HG03469 (cell line): ENCODE data around the gene THAP11.
"Not testable (repeated sequence)": the region's sequence is repeated elsewhere in the genome, so short reads cannot be mapped to it uniquely, and the experiment has no call there.

Experiments
- ATAC-seq: cut with Tn5 transposase; IDR thresholded peaks from one replicate; pipeline ENCODE4 v1.9.1; 2021; ENCODE audit warnings: mild to moderate bottlenecking, moderate library complexity, moderate number of reproducible peaks; ENCODE audit not compliant: unreplicated experiment

THAP11 gene

GRCh38 chr16:67834242-67834614 lies 7.9 kb upstream of the THAP11 start:
- ATAC-seq, result no peak

DNA sequence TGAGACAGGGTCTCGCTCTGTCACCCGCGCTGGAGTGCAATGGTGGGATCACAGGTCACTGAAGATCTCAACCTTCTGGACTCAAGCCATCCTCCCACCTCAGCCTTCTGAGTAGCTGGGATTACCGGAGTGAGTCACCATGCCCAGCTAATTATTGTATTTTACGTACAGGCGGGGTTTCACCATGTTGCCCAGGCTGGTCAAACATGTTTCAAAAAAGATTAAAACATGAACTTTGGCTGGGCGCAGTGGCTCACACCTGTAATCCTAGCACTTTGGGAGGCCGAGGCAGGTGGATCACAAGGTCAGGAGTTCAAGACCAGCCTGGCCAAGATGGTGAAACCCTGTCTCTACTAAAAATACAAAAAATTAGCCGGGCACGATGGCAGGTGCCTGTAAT lies 4.9 kb upstream of the THAP11 start:
- not testable (repeated sequence) for ATAC-seq

DNA sequence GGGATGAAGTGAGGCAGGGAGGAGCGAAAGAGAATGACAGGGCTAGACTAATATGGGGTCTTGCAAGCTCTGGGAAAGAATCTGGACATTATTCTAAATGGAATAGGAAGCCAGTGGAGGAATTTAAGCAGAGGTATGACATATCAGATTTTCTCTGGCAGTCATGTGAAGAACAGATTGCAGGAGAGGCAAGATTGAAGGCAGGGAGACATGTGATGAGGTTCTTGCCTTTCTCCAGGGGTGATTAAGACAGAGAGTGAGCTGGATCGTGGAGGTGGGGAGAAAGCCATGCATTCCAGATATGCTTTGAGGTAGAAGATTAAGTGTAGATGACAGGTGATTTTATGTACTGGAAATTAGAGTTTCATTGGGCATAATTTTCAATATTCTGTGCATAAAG lies 4.3 kb upstream of the THAP11 start:
- ATAC-seq, result no peak

- no peak for ATAC-seq
Observed at GRCh38 chr16:67841198-67841815, 813 bp upstream of the THAP11 start.

- ATAC-seq, result no peak
Observed at GRCh38 chr16:67842509-67843342, 606 bp downstream of the THAP11 start.

DNA sequence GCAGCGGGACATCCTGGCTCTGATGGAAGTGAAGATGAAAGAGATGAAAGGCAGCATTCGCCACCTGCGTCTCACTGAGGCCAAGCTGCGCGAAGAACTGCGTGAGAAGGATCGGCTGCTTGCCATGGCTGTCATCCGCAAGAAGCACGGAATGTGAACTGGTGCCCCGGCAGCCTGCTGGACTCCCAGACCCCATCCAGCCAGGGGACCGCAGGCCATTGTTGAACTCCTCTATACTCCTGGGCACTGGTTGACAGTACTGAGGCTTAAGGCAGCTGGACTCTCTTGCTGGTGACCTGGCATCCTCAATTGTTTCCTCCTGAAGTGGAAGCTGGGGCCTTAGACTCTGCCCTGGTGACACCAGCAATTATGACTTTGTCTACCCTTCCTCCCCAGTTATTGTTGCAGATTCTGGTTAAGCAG lies 1.2 kb downstream of the THAP11 start:
- ATAC-seq, result no peak

GRCh38 chr16:67844497-67844896 lies 2.4 kb downstream of the THAP11 start:
- no peak for ATAC-seq

- no peak for ATAC-seq
Observed at GRCh38 chr16:67845291-67846062, 3.4 kb downstream of the THAP11 start.

- no peak for ATAC-seq
Observed at GRCh38 chr16:67846063-67846319, 3.9 kb downstream of the THAP11 start.

GRCh38 chr16:67846320-67847063 lies 4.4 kb downstream of the THAP11 start, which contains the start of gene NUTF2:
Gene NUTF2 (plus strand): TSS chr16:67846933. CDS start chr16:67865131, 18,198 bp downstream.
- ATAC-seq, result peak; percentile 33

GRCh38 chr16:67847064-67847861 lies 5.1 kb downstream of the THAP11 start, which contains the start of gene CENPT:
Gene CENPT (minus strand): TSS chr16:67847693. CDS start chr16:67833859, 13,834 bp downstream.
- peak; percentile 22 for ATAC-seq

DNA sequence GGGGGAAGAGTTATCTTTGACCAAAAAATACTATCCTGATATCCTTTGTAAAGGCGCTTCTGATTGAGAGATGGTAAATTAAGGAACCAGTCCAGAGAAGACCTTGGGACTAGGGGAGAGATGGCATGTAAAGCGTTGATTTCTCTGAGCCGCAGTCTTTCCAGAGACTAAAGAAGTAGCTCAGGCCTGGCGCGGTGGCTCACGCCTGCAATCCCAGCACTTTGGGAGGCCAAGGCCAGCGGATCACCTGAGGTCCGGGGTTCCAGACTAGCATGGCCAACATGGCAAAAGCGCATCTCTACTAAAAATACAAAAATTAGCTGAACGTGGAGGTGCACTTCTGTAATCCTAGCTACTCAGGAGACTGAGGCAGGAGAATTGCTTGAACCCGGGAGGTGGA lies 6.0 kb downstream of the THAP11 start:
- no peak for ATAC-seq

- ATAC-seq, result no peak
Observed at GRCh38 chr16:67853670-67854069, 11.6 kb downstream of the THAP11 start.

GRCh38 chr16:67855789-67856188 lies 13.7 kb downstream of the THAP11 start:
- ATAC-seq, result no peak

GRCh38 chr16:67856927-67857546 lies 14.9 kb downstream of the THAP11 start:
- ATAC-seq, result no peak

DNA sequence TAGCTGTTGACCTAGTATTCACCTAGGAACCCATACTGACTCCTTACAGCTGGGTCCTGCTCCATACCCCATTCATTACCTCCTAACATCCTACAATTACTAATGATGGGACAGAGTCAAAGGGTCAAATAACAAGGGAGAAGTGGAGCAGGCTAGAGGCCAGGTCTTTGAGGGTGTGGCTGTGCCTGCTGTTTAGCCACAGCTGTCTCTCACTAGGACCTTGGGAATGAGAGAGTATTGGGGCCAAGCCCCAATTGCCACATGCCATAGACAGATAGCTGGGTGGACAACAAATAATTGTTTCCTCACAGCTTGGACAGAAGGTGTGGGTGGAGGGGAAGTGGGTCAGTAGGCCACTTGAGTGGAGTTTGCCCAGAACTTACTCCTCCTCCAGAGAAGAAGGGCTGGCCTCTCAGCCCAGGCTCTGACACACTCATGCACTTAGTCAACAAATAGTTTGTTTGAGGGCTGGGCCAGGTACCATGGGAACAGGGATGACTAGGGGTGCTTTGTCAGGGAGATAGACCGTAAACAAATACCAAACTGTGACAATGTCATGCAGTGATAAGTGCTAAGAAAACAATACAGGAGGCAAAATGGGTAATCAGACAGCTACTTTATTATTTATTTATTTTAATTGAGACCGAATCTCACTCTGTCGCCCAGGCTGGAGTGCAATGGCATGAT lies 15.6 kb downstream of the THAP11 start:
- no peak for ATAC-seq

DNA sequence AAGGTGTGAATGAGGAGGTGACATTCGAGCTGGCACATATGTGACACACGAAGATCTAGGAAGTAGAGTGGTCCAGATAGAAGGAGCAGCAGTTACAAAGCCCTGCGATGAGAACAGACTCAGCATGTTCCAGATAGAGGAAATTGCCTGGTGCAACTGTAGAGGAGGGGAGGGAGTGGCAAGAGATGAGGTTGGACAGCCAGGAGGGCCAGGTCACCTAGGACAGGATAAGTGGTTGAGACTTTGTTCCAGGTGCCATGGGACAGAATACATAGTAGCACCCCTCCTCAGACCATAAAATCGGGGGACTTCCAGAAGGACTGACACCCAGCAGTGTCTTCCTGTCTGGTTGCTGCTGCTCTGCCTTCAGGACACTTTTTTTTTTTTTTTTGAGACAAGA lies 16.4 kb downstream of the THAP11 start:
- no peak for ATAC-seq

DNA sequence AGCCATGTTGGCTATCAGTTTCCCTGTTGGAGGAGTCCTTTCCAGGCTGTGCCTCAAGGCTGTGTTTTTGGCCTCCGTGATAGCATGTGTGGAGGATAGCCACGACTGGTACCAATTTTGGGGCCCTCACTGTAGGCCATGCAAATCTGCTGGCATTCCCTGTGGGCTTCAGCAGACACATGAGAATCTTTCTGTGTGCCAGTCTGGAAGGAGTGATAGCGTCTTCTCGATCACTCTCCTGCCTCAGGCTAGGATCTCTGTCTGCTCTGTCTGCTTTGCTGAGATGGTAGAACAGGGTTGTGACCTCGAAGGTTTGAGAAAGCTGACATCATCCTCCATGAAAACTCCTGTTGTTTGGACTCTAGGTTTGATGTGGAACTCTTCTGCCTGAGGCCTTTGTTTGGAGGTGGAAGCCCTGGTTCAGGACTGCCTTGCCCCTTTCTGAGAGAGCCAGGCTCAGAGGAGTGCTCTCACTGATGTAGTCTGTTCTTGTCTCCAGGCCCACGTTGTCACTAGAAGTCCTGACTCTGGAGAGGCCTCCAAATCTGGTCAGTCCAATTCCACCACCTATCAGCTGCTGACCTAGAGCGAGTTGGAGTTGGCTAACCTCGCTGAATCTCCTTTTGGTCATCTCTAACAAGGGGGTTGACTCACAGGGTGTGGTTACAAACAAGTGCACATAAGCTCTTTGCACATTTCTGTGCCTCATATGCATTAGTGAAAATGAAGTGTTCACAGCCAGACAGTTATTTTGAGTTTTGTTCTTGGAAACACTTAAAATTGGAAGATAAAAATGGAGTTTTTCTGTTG lies 18.7 kb downstream of the THAP11 start:
- no peak for ATAC-seq
